ENCODE results near the gene ARRDC4. TPM values are rescaled to one million over a fixed set of nuclear protein-coding genes. Genes with fewer than 3 reads are reported as not detected.

The ARRDC4 gene
- polyA plus RNA-seq, 3 donors = 13.0 to 40.5 (median 19.0) TPM

- Mint-ChIP-seq H3K4me1 (peaks cover 13% of the 10 kb centered on the region), H3K27ac (no peak overlapping the region), H3K9me3 (peaks cover 0 to 5% (median under 1%) of the 10 kb centered on the region in 7 donors), H3K36me3 (no peaks in the 10 kb centered on the region), H3K27me3 (ENCODE audit: low read depth in 3 of 3) (peaks cover 0 to 5% (median 2%) of the 10 kb centered on the region in 3 donors), H3K4me3 (no peak overlapping the region)
- Histone ChIP-seq H4K20me1 (ENCODE audit: insufficient read depth, low read length) (no peaks in the 10 kb centered on the region), H2AFZ (ENCODE audit: insufficient read depth, low read depth, low read length, poor library complexity, severe bottlenecking) (no peak overlapping the region), H3K4me1 (ENCODE audit: control insufficient read depth in 1 of 2, insufficient read depth in 2 of 2, low read length in 2 of 2) (peaks cover 9 to 13% of the 10 kb centered on the region in 2 donors), H3K9ac (ENCODE audit: insufficient read depth, low read length, poor library complexity, severe bottlenecking) (no peak overlapping the region), H3K4me3 (replicated peaks in 1 of 3; ENCODE audit: low read depth in 2 of 3, low read length in 3 of 3) (no peak overlapping the region), H3K27ac (ENCODE audit: low read depth in 1 of 2, low read length in 2 of 2) (no peak overlapping the region), H3K79me2 (ENCODE audit: insufficient read depth, low read length) (no peaks in the 10 kb centered on the region), H3K36me3 (replicated peaks in 1 of 2; ENCODE audit: control insufficient read depth in 1 of 2, insufficient read depth in 2 of 2, low read length in 2 of 2) (no peaks in the 10 kb centered on the region), H3K9me3 (replicated peaks in 1 of 2; ENCODE audit: control insufficient read depth in 1 of 2, insufficient read depth in 1 of 2, low read length in 2 of 2) (peaks cover 0 to under 1% of the 10 kb centered on the region in 2 donors), H3K27me3 (ENCODE audit: control insufficient read depth in 2 of 2, insufficient read depth in 2 of 2, low read length in 2 of 2) (no peaks in the 10 kb centered on the region), H3K4me2 (replicated peaks; ENCODE audit: extremely low read depth, low read length, poor library complexity, severe bottlenecking) (no peak overlapping the region)
- WGBS (ENCODE audit: insufficient coverage) = 80% methylated on average over 1 of the region's 3 CpGs
- DNase-seq = no peak
- intact Hi-C loops (cut with micrococcal nuclease) = loop anchor here in 1 of 2 donors (10.0 kb wide), 1 partner anchor 104 kb away; no protein-coding TSS in a partner anchor
- no peak for TF ChIP-seq CTCF (IDR thresholded peaks at IDR 0.05)
Measured at GRCh38 chr15:97981058-97981457, 20.6 kb downstream of the ARRDC4 start.

- Histone ChIP-seq H3K9ac (ENCODE audit: insufficient read depth, low read length, poor library complexity, severe bottlenecking) (no peak overlapping the region), H3K27me3 (ENCODE audit: control insufficient read depth in 2 of 2, insufficient read depth in 2 of 2, low read length in 2 of 2) (no peaks in the 10 kb centered on the region), H3K79me2 (ENCODE audit: insufficient read depth, low read length) (no peaks in the 10 kb centered on the region), H3K4me3 (replicated peaks in 1 of 3; ENCODE audit: low read depth in 2 of 3, low read length in 3 of 3) (no peak overlapping the region), H3K36me3 (replicated peaks in 1 of 2; ENCODE audit: control insufficient read depth in 1 of 2, insufficient read depth in 2 of 2, low read length in 2 of 2) (no peaks in the 10 kb centered on the region), H3K27ac (ENCODE audit: low read depth in 1 of 2, low read length in 2 of 2) (no peak overlapping the region), H3K4me1 (ENCODE audit: control insufficient read depth in 1 of 2, insufficient read depth in 2 of 2, low read length in 2 of 2) (peaks cover 9 to 13% of the 10 kb centered on the region in 2 donors), H3K9me3 (replicated peaks in 1 of 2; ENCODE audit: control insufficient read depth in 1 of 2, insufficient read depth in 1 of 2, low read length in 2 of 2) (peaks cover 2 to 5% of the 10 kb centered on the region in 2 donors), H3K4me2 (replicated peaks; ENCODE audit: extremely low read depth, low read length, poor library complexity, severe bottlenecking) (no peak overlapping the region), H4K20me1 (ENCODE audit: insufficient read depth, low read length) (no peaks in the 10 kb centered on the region), H2AFZ (ENCODE audit: insufficient read depth, low read depth, low read length, poor library complexity, severe bottlenecking) (no peak overlapping the region)
- no peak for DNase-seq
- H3K27me3 Mint-ChIP-seq (ENCODE audit: low read depth in 3 of 3) = peaks cover 0 to 5% (median 2%) of the 10 kb centered on the region in 3 donors
- peaks cover 13% of the 10 kb centered on the region for H3K4me1 Mint-ChIP-seq
- H3K36me3 Mint-ChIP-seq = no peaks in the 10 kb centered on the region
- no CpG with 5 or more reads among the region's 1 CpG for WGBS (ENCODE audit: insufficient coverage)
- no peak overlapping the region for H3K4me3 Mint-ChIP-seq
- H3K9me3 Mint-ChIP-seq = peaks cover 4 to 12% (median 8%) of the 10 kb centered on the region in 7 donors
- no peak overlapping the region for H3K27ac Mint-ChIP-seq
- no peak for TF ChIP-seq CTCF (IDR thresholded peaks at IDR 0.05)
- intact Hi-C loops (cut with micrococcal nuclease) = loop anchor here in 1 of 2 donors (10.0 kb wide), 1 partner anchor 103 kb away; no protein-coding TSS in a partner anchor
Measured at GRCh38 chr15:97981758-97982157, 21.3 kb downstream of the ARRDC4 start.
